GM10266 (cell line): ENCODE measurements around the gene APOF.
"Not testable (repeated sequence)": the region's sequence is repeated elsewhere in the genome, so short reads cannot be mapped to it uniquely, and the experiment has no call there.

Experiments
- DNase-seq: peaks from one replicate; pipeline ENCODE4 v3.0.0; 2012; ENCODE audit errors: extremely low spot score
- TF ChIP-seq, protein P1 (sequence below): IDR thresholded peaks from 2 replicates; pipeline ENCODE4 v1.5.1; 2012; ENCODE audit warnings: mild to moderate bottlenecking, low read depth; ENCODE audit not compliant: control insufficient read depth, insufficient read depth; ENCODE audit errors: missing control alignments

APOF gene

DNA sequence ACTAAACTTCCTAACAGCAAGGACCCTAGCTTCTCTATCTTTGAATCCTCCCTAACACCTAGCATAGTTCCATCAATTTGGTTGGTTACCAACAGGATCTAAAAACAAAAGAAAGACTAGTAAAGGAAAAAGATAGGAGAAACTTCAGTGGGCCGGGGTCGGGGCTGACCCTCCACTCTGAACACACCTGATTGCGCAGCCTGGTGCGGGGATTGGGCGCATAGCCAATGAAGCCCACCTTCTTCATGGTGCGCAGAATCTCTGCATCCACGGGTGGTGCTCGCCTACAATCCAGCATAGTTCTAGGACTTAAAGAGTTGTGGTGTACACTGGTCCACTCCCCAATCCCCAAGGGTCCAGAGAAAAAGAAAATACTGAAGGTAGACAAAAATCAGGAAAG lies 36.5 kb downstream of the APOF start:
- no peak for DNase-seq
- TF ChIP-seq, protein P1, sequence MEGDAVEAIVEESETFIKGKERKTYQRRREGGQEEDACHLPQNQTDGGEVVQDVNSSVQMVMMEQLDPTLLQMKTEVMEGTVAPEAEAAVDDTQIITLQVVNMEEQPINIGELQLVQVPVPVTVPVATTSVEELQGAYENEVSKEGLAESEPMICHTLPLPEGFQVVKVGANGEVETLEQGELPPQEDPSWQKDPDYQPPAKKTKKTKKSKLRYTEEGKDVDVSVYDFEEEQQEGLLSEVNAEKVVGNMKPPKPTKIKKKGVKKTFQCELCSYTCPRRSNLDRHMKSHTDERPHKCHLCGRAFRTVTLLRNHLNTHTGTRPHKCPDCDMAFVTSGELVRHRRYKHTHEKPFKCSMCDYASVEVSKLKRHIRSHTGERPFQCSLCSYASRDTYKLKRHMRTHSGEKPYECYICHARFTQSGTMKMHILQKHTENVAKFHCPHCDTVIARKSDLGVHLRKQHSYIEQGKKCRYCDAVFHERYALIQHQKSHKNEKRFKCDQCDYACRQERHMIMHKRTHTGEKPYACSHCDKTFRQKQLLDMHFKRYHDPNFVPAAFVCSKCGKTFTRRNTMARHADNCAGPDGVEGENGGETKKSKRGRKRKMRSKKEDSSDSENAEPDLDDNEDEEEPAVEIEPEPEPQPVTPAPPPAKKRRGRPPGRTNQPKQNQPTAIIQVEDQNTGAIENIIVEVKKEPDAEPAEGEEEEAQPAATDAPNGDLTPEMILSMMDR: no peak

DNA sequence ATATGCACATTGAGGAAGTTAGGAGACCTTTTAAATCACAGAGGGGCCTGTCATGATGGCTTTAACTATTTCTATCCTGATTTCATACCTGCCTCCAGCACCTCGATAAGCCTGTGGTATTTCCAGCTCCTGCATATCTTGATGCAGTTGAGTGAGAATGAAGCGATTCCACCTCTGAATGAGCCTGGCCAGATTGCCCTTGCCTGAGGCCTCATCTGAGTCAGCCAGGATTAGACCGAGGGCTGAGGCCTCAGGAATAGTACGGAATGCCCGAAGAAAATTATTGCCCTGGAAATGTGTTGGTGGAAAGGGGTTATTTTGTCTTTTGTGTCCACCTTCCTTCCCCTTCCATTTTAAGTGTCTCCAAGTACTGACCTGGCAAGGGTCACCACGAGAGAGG lies 38.5 kb downstream of the APOF start:
- TF ChIP-seq, protein P1: no peak
- DNase-seq: no peak

DNA sequence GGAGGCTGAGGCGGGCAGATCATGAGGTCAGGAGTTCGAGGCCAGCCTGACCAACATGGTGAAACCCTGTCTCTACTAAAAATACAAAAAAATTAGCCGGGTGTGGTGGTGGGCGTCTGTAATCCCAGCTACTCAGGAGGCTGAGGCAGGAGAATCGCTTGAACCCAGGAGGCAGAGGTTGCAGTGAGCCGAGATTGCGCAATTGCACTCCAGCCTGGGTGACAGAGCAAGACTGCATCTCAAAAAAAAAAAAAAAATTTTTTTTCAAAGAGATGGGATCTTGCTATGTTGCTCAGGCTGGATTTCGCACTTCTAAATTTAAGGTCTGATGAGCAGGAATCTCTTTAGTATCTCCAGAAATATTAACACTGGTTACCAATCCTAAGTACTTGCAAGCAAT lies 41.0 kb downstream of the APOF start:
- DNase-seq: not testable (repeated sequence)

DNA sequence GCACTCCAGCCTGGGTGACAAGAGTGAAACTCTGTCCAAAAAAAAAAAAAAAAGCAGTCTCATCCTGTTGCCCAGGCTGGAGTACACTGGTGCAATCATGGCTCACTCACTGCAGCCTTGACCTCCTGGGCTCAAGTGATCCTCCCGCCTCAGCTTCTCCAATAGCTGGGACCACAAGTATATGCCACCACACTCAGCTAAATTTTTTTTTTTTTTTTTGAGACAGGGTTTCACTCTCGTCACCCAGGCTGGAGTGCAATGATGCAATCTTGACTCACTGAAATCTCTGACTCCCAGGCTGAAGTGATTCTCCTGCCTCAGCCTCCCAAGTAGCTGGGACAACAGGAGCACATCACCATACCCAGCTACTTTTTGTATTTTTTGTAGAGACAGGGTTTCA lies 41.6 kb downstream of the APOF start:
- no peak for DNase-seq
- TF ChIP-seq, protein P1: no peak

DNA sequence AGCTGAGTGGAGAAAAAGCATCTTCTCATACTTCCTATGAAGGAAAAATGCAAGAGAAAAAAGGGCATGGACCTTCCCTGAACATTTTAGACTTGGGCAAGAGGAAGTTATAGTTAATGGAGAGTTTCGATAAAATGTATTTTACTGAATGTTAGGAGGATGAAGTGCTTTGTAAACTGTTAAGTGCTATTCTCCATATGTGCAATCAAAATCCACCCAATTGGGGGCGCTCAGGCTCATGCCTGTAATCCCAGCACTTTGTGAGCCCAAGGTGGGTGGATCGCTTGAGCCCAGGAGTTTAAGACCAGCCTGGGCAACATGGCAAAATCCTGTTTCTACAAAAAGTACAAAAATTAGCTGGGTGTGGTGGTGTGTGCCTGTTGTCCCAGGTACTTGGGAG lies 45.0 kb downstream of the APOF start:
- no peak for DNase-seq
- TF ChIP-seq, protein P1: peak; percentile 23

DNA sequence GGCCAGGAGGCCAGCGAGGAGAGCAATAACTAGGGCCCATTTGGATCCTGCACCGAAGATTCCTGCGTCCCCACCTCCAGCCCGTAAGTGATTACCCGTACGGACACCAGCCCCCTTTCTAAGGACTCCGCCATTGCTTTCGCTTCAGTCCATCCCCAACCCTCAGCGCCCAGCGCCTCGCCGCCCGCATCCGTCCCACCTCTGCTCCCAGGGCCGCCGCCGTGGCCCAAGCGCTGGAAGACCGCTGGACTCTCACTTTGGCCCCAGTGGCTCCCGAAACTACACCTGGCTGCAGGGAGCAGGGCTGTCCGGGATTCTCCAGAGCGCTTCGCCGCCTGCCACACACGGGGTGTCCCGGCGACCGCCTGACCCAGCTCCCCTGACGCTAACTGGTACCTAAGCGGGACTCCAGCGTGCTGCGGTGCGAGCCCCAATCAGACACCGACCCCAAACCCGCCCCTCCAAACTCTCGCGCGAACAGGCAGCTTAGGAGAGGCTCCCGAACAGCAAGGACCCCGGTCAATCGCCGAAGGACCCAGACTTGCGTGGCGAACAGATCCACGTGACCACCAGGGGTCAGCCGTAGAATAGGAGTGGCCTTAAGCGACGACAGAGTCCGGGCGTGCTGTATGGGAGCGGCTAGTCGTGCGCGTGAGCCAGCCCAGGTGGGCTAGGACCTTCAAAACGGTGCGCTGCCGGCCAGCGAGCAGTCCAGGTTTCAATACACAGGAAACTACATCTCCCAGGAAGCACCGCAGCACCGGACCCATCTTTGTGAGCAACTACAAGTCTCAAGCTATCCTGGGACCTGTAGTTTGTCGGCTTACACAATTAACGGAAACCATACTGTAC lies 46.8 kb downstream of the APOF start, which contains the start of gene CNPY2:
CNPY2 (minus strand) TSS at position 367 of the 852 bp plus-strand sequence. CDS start 771 bp downstream, outside the sequence.
- DNase-seq: peak; percentile 91
- TF ChIP-seq, protein P1: peak; percentile 25

DNA sequence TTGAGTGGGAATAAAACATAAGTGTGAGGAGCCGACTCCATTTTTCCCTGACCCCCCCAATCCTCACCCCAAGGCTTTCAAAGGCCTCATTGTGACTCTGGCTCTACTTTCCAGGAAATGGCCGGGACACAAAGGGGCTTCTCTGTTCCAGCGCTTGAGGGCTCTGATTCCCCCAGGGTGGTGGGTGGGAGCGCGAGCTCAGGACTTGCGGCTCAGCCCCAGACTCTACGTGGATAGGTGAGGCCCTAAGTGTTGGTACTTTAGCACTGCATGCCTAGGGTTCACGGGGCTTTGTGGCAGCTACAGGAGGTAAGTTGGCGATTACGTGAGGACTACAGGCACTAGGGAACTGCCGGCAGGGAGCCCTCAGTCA lies 47.4 kb downstream of the APOF start:
- TF ChIP-seq, protein P1: no peak
- DNase-seq: no peak
